Fibroblast of peridontal ligament (primary cell): ENCODE data around the gene CCDC88A.
"Not testable (repeated sequence)": the region's sequence is repeated elsewhere in the genome, so short reads cannot be mapped to it uniquely, and the experiment has no call there.

ENCODE experiments used
- DNase-seq: peaks from one replicate; pipeline ENCODE4 v3.0.0-alpha.2; 2010; ENCODE audit errors: extremely low read depth

The CCDC88A gene

DNA sequence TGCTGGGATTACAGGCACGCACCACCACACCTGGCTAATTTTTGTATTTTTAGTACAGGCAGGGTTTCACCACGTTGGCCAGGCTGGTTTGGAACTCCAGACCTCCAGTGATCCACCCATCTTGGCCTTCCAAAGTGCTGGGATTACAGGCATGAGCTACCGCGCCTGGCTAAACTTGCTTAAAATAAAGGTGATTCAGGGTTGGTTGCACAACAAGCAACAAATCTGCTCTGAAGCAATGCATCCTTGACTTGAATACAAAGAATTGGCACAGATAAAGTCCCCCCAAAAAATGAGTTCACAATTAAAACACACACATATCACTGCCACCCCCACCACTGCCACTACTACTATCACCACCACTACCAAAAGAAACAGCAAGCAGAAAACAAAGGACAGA, 34.9 kb downstream of the CCDC88A start:
- no peak for DNase-seq

DNA sequence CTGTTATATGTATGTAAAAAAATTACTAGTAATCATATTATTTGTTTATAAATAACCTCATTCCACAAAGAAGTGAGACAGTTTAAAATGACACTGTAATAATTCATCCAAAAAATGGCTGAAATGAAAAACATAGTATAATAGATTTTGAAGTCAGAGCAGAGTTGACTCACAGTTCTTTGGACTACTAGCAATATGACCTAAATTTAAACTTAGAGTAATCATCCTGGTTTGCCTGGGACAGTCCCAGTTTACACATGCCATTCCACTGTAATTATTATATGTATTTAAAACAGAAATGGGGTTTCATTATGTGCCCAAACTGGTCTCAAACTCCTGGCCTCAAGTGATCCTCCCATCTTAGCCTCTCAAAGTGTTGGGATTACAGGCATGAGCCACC, 48.3 kb downstream of the CCDC88A start:
- peak; percentile 45 for DNase-seq

DNA sequence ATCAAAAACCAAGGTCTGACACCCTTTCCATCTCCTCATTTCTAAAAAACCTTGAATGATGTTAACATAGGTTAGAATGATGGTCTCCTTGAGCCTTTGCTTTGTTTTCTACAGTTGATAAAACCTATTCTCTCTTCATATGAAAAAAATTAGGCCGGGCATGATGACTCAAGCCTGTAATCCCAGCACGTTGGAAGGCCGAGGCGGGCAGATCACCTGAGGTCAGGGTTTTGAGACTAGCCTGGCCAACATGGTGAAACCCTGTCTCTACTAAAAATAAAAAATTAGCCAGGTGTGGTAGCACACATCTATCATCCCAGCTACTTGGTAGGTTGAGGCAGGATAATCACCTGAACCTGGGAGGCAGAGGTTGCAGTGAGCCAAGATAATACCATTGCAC, 49.4 kb downstream of the CCDC88A start:
- no peak for DNase-seq

- DNase-seq = no peak
These were observed 54.4 kb downstream of the CCDC88A start for GRCh38 chr2:55365303-55365702.

DNA sequence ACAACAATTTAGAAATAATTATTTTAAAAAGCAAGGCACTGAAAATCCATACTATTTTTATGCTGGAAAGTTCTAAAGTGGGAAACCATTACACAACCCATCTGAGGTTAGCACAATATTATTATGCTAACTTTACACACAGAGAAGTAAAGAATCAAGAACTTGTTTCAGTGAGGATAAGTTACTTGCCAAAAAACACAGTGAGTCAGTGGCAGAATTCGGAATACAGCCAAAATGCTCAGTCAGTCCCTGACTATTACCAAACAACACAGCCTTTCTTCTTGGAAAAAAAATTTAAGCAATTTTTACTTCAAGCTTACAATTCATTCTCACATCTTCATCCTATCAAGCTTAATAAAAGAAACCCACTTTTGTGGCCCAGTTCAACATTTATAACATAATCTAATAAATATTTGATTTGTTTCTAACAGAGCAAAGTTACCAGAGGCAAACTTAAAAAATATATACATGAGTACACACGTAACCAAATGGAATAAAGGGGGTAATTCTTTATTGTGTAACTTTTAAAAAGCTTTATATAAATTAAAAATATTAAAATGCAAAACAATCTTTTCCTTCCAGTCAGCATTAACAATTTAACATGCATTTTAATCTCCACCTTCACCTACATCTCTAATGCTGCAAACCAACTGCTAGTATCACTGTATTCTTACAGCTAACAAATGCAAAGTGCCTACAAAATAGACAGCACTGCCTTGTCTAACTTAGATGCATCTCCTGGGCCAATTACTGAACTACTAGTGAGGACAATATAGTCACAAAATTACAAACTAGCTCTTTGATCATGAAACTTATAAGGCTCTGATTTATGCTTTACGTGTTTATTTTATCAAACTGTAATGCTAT, 55.2 kb downstream of the CCDC88A start:
- DNase-seq = peak; percentile 100

DNA sequence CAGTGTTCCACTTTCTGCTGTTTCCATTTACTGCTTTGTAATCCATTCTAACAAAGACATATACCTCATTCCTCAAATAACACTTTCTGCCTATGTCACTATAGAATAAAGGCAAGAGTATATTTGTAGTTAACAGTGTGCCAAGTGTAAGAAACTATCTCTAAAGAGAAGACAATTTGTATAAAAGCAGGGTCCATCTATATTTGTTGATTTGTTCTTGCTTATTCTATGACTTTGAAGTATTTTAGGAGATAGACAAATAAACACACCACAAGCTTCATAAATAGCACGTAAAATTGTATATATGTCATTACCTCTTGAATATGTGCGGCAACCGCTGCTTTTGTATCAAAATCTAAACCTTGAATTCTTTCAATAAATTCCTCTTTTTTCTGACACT, 56.0 kb downstream of the CCDC88A start:
- DNase-seq = no peak

GRCh38 chr2:55361465-55362189, 58.0 kb downstream of the CCDC88A start:
- DNase-seq = peak; percentile 42

DNA sequence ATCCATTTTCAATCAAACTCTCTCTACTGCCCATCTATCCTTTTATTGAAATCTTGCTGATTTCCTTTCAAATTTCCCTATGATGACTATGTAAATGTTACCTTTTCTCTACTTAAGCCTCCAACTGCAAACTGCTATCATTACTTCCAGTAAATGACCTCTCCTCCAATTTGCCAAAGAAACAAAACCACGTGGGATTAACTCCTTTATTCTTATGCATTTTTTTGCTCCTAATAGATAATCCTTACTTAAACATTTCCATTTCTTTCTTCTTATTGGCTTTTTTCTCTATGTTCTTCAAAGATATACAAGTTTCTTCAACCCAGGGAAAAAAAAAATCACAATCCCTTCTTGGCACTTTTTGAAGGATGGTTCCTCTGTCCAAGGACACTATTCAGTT, 61.2 kb downstream of the CCDC88A start:
- no peak for DNase-seq

GRCh38 chr2:55357927-55358326, 61.7 kb downstream of the CCDC88A start:
- peak; percentile 74 for DNase-seq

DNA sequence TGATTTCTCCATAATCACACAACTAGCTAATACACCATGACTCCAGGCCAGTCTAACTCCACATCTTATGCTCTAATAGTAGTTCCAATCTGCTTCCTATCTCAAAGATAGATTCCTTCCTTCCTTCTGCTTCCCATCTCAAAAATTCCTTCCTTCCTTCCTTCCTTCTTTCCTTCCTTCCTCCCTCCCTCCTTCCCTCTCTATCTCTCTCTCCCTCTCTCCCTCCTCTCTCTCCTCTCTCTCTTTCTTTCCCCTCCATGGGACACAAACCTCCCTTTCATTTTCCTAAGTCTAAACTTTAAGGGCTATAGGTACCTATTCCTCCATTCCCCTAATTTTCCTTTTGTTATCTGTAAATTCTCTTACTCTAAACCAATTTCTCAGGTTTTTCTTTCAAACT, 62.5 kb downstream of the CCDC88A start:
- DNase-seq = no peak

GRCh38 chr2:55356136-55356535, 63.5 kb downstream of the CCDC88A start:
- not testable (repeated sequence) for DNase-seq

GRCh38 chr2:55355451-55355850, 64.2 kb downstream of the CCDC88A start:
- DNase-seq = no peak

GRCh38 chr2:55351672-55352071, 68.0 kb downstream of the CCDC88A start:
- no peak for DNase-seq

DNA sequence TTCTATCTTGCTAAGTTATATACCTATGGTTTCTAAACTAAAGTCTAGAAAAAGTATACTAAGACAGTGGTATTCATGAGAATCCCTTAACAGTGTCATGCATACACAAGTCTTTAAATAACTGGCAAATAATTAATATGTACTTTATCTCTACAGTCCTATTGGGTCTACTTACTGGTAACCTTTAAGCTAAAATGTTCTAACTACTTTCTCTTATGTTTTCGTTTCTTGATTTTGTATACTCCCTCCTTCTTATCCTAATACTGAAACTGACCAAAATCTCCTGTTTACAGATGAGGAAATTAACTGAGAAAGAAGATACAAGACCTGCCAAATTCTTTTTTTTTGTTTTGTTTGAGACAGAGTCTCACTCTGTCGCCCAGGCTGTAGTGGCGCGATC, 74.6 kb downstream of the CCDC88A start:
- DNase-seq = no peak

- peak; percentile 77 for DNase-seq
These were observed 81.4 kb downstream of the CCDC88A start for GRCh38 chr2:55338268-55338667.

DNA sequence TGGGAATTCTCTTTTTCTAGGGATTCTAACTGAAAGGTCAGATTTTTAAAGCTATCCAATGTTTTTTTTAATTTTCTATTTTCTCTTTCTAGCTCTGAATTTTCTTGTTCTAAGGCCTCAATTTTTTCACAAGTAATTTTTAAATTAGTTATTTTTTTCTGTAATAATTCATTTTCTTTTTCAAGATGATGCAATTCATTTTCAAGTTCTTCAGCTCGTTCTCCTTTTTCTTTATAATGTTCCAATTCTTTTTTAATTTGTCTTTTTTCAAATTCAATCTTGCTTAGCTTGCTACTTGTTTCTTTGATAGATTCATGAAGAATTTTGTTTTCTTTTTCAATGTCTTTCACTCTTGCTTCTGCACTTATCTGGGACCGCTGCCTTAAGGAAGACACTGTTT, 84.9 kb downstream of the CCDC88A start:
- DNase-seq = no peak

DNA sequence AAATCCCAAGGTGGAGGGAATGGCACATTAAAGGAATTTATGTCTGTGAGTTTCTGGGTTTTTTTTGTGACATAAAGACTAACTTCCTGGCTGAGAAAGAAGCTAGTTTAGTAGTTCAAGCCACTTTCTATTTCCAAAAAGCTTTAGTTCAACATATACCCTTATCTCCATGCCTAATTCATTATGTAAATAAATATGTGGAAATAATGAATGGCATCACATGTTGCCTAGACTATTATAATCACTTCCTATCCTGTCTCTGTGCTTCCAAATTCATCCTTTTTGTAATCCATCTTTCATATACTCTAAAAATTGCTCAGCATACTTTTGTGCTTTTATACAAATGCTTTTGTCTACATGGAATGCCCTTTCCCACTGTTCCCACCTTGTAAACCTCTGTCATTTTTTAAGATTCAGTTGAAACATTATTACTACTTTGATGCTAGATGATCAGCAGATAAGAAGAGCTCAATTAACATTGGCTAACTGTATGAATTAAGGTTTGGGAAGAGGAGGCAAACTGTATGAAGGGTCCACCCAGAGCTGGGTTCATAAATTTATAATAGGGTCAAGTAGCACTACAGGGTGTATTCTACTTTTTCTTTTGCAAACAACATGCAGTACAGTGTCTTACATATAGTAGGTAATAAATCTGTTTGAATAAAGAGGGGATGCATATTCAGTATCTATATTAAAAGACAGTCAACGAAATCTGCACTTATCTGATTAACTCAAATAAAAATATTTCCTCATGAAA, 88.9 kb downstream of the CCDC88A start:
- no peak for DNase-seq

DNA sequence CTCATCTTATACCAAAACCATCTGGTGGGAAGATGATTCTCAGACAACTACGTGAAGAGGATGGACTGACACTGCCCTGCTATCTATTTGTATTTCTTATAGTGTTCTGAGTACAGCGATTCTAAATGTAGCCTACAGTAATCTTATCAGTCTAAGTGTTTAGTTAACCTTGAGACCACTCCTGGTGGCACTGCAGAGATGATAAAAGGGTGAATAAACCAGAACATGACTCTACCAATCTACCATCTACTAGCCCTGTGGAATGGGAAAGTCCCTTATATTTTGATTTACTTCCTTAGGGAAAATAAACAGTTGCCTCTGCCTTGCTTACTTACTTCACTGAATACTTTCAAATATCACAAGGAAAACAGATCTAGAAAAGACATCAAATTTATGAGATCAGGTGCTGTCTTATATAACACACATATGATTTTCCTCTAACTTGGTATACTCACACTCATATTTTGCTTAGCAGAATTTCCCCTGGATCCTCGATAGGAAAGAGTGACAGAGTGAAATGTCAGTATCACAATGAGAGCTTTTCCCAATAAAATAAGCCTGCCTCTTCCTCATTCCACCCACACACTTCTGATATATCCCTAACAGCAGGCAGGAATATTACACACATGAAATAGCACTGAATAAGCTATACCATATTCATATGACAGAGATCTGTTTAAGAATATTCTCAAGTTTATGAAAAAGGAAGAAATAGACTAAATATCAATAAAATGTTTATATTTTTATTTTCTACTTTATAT, 92.0 kb downstream of the CCDC88A start:
- DNase-seq = no peak

DNA sequence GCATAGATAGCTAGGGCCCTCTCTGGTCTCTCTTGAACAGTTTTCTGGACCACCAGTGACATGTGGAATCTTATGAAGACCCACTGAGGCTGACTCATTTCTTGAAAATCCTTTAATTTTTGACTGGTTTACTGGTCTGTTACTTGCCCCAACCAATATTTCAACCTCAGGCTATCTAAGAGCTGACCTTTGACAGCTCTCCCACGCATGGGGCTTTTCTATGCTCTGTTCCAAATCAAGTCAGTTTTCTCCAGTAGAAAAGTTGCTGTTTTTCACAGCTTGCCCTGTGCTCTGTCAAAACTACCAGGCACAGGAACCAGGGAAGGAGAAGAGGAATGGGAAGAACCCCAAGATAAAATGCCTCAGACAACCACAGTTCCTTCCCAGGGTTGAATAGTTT, 104.7 kb downstream of the CCDC88A start:
- no peak for DNase-seq

DNA sequence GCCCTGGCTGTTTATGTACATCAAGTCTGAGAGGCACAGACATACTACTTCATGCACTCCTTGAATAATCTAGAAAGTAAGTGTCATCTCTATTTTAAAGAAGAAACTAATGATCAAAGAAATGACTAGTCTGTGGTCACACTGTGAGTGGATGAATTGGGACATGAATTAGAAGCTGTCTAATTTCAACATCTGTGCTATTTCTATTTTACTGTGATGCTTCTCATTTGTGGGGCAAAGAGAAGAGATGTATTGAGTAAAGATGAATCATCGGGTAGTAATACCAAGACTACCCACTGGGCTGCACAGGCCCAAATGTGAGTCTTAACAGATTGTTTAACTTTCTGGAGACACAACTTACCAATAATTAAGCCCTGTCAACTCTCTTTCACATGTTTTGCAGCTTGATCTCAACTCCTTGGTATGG, 108.2 kb downstream of the CCDC88A start:
- DNase-seq = peak; percentile 66

GRCh38 chr2:55309446-55309845, 110.2 kb downstream of the CCDC88A start:
- DNase-seq = peak; percentile 68

- DNase-seq = no peak
These were observed 117.4 kb downstream of the CCDC88A start for GRCh38 chr2:55302241-55302640.
